ENCODE results near the gene OPRL1.
A peak's percentile ranks its signal among the peaks of the same experiment; 100 is the strongest.

The OPRL1 gene

DNA sequence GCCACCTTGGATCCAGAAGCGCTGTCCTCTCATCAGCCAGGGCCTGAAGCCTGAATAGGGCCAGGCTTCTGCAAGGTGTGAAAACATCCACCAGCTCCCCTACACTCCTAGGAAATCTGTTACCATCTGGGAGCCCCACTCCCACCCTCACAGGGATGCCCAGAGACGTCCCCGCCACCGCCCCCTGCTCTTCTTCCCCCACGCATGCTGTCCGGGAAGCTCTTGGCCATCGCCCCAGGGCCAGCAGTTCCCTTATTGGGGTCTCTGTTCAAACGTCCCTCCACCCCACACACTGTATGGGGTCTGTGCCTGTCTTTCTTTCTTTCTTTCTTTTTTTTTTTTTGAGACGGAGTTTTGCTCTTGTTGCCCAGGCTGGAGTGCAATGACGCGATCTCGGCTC lies 4.3 kb upstream of the OPRL1 start:
- Histone ChIP-seq H3K36me3 (ENCODE audit: control insufficient read depth in 2 of 2, insufficient read depth in 2 of 2, low read length in 2 of 2) (peaks cover 0 to 2% of the 10 kb centered on the region in 2 donors), H3K27me3 (ENCODE audit: control insufficient read depth in 1 of 2, insufficient read depth in 2 of 2, low read length in 2 of 2) (no peaks in the 10 kb centered on the region), H3K27ac (ENCODE audit: low read length) (no peak overlapping the region), H3K9me3 (ENCODE audit: control insufficient read depth in 2 of 2, low read length in 2 of 2) (no peaks in the 10 kb centered on the region), H3K4me1 (ENCODE audit: control insufficient read depth, insufficient read depth, low read length) (peaks cover 17% of the 10 kb centered on the region), H3K4me3 (ENCODE audit: low read length in 2 of 2) (no peak overlapping the region), H3K9ac (ENCODE audit: low read length in 2 of 2) (no peak overlapping the region)

DNA sequence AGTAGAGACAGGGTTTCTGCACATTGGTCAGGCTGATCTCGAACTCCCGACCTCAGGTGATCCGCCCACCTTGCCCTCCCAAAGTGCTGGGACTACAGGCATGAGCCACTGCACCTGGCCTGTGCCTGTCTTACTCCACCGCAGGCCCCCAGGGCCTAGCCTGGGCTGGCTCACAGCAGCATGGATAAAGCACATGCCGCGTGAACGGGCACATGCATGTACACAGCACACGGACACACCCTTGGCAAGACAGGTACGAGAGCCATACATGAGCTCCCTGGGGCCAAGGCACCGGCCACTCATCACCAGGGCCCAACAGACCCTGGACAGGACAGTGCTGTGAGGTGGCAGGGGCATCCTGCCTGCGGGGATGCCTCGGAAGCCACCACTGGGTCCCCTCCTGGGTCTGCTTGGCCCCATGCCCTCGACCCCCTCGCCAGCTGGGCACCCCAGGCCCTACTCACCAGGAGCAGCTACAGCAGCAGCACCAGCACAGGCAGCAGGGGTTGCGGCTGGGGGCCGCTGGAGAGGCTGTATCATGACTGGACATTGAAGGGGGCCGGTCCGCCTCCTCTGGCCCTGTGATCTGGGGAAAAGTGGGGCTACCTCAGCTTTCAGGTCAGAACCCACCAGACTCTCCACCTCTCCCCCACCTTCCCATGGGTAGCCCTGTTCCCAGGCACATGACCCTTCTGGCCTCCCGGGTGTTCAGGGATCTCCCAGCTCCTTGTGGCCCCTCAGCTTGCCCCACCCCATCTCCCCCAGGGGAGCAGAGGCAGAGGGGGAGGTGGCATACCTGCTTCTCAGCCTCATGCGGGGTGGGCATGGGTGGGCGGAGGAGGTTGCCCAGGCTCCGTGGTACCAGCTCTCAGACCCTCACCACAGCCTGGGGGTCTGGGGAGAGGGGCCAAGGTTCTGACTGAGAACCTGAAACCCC lies 3.6 kb upstream of the OPRL1 start:
- H3K27me3 ChIP-seq (ENCODE audit: control insufficient read depth in 1 of 2, insufficient read depth in 2 of 2, low read length in 2 of 2): no peaks in the 10 kb centered on the region
- peaks cover 0 to 2% of the 10 kb centered on the region in 2 donors for H3K36me3 ChIP-seq (ENCODE audit: control insufficient read depth in 2 of 2, insufficient read depth in 2 of 2, low read length in 2 of 2)
- H3K4me1 ChIP-seq (ENCODE audit: control insufficient read depth, insufficient read depth, low read length): peaks cover 17% of the 10 kb centered on the region
- H3K4me3 ChIP-seq (ENCODE audit: low read length in 2 of 2): no peak overlapping the region
- H3K27ac ChIP-seq (ENCODE audit: low read length): no peak overlapping the region
- H3K9me3 ChIP-seq (ENCODE audit: control insufficient read depth in 2 of 2, low read length in 2 of 2): no peaks in the 10 kb centered on the region
- no peak overlapping the region for H3K9ac ChIP-seq (ENCODE audit: low read length in 2 of 2)

DNA sequence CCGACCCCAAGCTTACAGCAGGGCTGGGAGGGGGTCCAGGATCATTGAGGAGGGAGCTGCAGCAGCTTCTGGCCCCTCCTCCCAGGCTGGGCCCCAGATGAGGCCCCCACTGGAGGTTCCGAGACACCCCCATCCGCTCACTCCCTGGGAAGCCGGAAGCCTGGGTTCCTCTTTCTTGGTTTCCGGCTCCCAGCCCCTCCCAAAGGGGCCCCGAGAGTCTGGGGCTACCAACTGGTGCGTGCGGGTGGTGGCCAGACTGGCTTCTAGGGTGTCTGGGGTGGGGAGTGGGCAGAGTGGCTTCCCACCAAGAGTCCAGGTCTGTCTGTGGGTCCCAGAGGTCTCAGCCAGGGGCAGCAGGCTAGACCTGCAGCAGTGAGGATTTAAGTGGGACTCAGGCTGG lies 2.8 kb upstream of the OPRL1 start:
- H3K4me1 ChIP-seq (ENCODE audit: control insufficient read depth, insufficient read depth, low read length): peaks cover 19% of the 10 kb centered on the region
- peaks cover 0 to 2% of the 10 kb centered on the region in 2 donors for H3K36me3 ChIP-seq (ENCODE audit: control insufficient read depth in 2 of 2, insufficient read depth in 2 of 2, low read length in 2 of 2)
- H3K27ac ChIP-seq (ENCODE audit: low read length): no peak overlapping the region
- H3K27me3 ChIP-seq (ENCODE audit: control insufficient read depth in 1 of 2, insufficient read depth in 2 of 2, low read length in 2 of 2): no peaks in the 10 kb centered on the region
- no peak overlapping the region for H3K4me3 ChIP-seq (ENCODE audit: low read length in 2 of 2)
- no peaks in the 10 kb centered on the region for H3K9me3 ChIP-seq (ENCODE audit: control insufficient read depth in 2 of 2, low read length in 2 of 2)
- no peak overlapping the region for H3K9ac ChIP-seq (ENCODE audit: low read length in 2 of 2)

DNA sequence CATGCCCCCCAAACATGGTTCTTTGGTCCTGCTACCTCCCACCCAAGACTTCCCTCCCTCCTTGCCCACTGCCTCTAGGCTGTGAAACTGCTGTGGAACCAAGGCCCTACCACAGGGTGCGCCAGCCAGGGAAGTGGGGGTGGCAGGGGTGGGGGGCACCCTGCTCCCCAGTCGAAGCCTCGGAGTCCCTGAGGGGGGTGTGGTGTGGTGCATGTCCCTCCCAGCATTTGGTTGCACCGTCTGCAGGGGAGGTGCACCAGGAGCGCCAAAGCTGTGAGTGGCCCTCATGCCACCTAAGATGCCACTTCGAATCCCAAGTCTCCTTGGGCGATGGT lies 2.4 kb upstream of the OPRL1 start:
- no peak overlapping the region for H3K27ac ChIP-seq (ENCODE audit: low read length)
- peak overlapping the region in 1 of 2 donors; percentile 74 for H3K4me3 ChIP-seq (ENCODE audit: low read length in 2 of 2)
- peaks cover 19% of the 10 kb centered on the region for H3K4me1 ChIP-seq (ENCODE audit: control insufficient read depth, insufficient read depth, low read length)

DNA sequence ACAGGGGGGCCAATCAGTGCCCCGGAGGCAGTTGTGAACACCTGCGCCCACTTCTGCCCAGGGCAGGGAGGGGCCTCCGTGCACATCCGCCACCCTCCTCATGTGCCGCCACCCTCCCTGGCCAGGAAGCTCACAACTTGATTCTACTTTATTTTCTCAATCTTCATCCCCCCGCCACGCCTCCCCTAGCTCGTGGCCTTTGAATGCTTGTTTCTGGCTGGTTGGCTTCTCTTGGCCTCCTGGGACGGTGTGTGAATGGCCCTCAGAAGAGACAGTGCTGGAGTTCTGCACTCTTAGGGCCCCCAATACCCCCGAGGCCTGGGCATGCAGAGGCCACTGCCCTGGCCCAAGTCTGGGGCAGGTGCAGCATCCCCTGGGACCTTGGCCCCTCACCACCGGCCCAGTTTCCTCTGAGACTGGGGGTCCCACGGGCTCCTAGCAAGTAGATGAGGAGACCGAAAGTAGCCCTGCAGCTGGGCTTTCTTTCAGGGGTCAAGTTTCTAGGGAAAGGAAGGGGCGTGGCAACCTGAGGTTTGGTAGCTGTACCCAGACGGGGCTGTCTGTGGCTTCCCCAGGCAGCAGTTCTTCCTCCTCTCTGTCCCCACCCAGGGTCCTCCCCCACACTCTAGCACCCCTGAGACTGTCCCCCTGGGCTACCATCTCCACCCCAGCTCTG lies 1.9 kb upstream of the OPRL1 start:
- Histone ChIP-seq H3K4me1 (ENCODE audit: control insufficient read depth, insufficient read depth, low read length) (peaks cover 23% of the 10 kb centered on the region), H3K9me3 (ENCODE audit: control insufficient read depth in 2 of 2, low read length in 2 of 2) (no peaks in the 10 kb centered on the region), H3K36me3 (ENCODE audit: control insufficient read depth in 2 of 2, insufficient read depth in 2 of 2, low read length in 2 of 2) (no peaks in the 10 kb centered on the region), H3K4me3 (ENCODE audit: low read length in 2 of 2) (peak overlapping the region in 1 of 2 donors; percentile 74), H3K27ac (ENCODE audit: low read length) (no peak overlapping the region), H3K9ac (ENCODE audit: low read length in 2 of 2) (no peak overlapping the region), H3K27me3 (ENCODE audit: control insufficient read depth in 1 of 2, insufficient read depth in 2 of 2, low read length in 2 of 2) (peaks cover 3 to 5% of the 10 kb centered on the region in 2 donors)

More for the DNA sequence above, 2.4 kb upstream of the OPRL1 start:
- H3K27me3 ChIP-seq (ENCODE audit: control insufficient read depth in 1 of 2, insufficient read depth in 2 of 2, low read length in 2 of 2): peaks cover 0 to 4% of the 10 kb centered on the region in 2 donors
- peaks cover 0 to under 1% of the 10 kb centered on the region in 2 donors for H3K36me3 ChIP-seq (ENCODE audit: control insufficient read depth in 2 of 2, insufficient read depth in 2 of 2, low read length in 2 of 2)
- no peaks in the 10 kb centered on the region for H3K9me3 ChIP-seq (ENCODE audit: control insufficient read depth in 2 of 2, low read length in 2 of 2)
- no peak overlapping the region for H3K9ac ChIP-seq (ENCODE audit: low read length in 2 of 2)

DNA sequence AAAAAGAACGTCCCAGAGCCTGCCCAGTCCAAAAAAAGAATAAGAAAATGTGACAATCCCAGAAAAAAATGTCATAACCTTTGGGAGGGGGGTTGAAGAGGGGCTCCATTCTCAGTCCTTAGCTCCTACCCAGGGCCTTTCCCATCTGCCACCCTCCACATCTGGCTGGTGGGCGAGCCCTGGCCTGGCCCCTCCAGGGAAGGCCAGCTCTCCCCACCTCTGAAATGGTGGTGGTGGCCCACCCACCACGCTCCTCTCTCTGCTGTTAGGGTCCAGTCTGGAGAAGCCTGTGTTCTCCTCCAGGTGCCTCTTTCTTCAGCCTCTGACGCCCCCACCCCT lies 979 bp upstream of the OPRL1 start:
- Histone ChIP-seq H3K36me3 (ENCODE audit: control insufficient read depth in 2 of 2, insufficient read depth in 2 of 2, low read length in 2 of 2) (no peaks in the 10 kb centered on the region), H3K27ac (ENCODE audit: low read length) (no peak overlapping the region), H3K9me3 (ENCODE audit: control insufficient read depth in 2 of 2, low read length in 2 of 2) (no peaks in the 10 kb centered on the region), H3K4me1 (ENCODE audit: control insufficient read depth, insufficient read depth, low read length) (peaks cover 30% of the 10 kb centered on the region), H3K27me3 (ENCODE audit: control insufficient read depth in 1 of 2, insufficient read depth in 2 of 2, low read length in 2 of 2) (peaks cover 3 to 11% of the 10 kb centered on the region in 2 donors), H3K4me3 (ENCODE audit: low read length in 2 of 2) (peak overlapping the region; percentile 69 to 74), H3K9ac (ENCODE audit: low read length in 2 of 2) (peak overlapping the region; percentile 42 to 71)

DNA sequence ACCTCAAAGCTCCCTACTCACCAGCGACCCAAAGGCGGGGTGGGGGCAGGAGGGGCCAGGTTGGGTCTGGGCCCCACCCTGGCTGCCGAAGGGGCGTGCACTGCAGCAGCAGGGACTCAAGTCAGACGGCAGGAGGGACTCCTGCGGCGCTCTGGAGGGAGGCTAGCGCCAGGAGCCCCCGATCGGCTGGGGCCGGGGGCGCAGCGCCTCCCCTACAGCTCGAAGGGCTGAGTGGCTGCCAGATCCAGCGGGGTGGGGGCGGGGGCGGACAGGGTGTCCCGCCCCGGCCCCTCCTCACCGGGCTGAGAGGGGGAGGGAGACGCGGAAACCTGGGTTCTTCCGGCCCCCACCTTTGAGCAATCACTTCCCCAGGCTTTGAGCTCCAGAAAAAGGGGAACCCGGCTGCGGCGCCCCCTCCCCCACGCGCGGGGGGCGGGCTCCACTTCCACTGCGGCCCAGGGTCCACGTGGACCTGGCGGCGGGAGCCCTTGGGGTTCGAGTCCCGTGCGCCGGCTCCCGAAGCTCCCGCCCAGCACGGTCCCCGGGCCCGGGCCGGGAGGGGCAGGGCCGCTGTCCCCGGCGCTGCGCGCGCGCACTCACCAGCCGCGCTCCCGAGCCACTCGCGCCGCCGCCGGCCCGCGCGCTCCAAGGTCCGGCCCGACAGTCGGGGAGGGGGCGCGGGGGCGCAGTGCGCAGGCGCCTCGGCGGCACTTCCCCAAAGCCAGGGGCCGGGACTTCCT lies 439 bp upstream of the OPRL1 start, which contains the start of gene RGS19:
Gene RGS19 (minus strand): TSS at position 246 of the 740 bp plus-strand sequence. CDS start 2,632 bp downstream, outside the sequence.
- peak within 1 kb of the TSS; percentile 42 to 71 for H3K9ac ChIP-seq (ENCODE audit: low read length in 2 of 2)
- H3K9me3 ChIP-seq (ENCODE audit: control insufficient read depth in 2 of 2, low read length in 2 of 2): no peaks in the 10 kb centered on the region
- no peaks in the 10 kb centered on the region for H3K36me3 ChIP-seq (ENCODE audit: control insufficient read depth in 2 of 2, insufficient read depth in 2 of 2, low read length in 2 of 2)
- H3K27ac ChIP-seq (ENCODE audit: low read length): no peak within 1 kb of the TSS
- peak within 1 kb of the TSS; percentile 69 to 74 for H3K4me3 ChIP-seq (ENCODE audit: low read length in 2 of 2)
- H3K27me3 ChIP-seq (ENCODE audit: control insufficient read depth in 1 of 2, insufficient read depth in 2 of 2, low read length in 2 of 2): peaks cover 6 to 16% of the 10 kb centered on the region in 2 donors
- H3K4me1 ChIP-seq (ENCODE audit: control insufficient read depth, insufficient read depth, low read length): peaks cover 35% of the 10 kb centered on the region

DNA sequence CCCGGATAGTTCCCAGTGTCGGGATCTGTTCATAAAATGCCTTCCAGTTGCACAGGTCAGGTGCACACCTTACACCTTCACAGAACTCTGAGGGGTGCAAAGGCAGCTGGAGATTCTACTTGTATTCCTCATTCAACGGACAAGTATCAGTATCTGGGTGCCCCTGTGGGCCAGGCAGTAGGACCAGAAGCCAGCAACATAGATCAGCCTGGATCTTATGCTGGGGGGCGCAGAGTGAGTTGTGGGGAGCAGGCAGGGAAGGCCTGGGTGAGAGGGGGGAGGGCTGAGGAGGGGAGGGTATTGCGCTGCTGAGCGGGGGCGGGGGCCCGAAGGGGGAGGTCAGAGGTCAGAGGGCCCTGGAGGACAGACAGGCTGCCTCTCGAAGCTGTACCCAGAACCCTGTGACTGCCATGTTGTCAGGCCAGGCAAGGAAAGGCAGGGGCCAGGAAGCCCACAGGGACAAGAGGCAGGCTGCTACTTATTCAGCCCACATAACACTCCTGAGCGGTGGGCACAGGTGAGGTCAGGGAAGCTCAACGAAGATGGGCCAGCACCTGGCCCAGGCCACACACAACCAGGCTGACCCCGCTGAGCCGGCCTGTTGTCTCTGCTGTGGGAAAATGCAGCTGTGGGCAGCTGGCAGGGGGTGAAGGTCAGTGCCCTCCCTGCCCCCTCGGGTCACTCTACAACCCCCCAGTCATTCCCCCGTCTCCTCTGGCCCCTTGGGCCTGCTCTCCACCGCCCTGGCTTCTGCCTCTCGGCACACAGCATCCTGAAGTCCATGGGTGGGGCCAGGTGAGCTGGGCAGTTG lies 1.1 kb downstream of the OPRL1 start:
- Histone ChIP-seq H3K27me3 (ENCODE audit: control insufficient read depth in 1 of 2, insufficient read depth in 2 of 2, low read length in 2 of 2) (peaks cover 18 to 29% of the 10 kb centered on the region in 2 donors), H3K27ac (ENCODE audit: low read length) (no peak overlapping the region), H3K4me1 (ENCODE audit: control insufficient read depth, insufficient read depth, low read length) (peaks cover 37% of the 10 kb centered on the region), H3K36me3 (ENCODE audit: control insufficient read depth in 2 of 2, insufficient read depth in 2 of 2, low read length in 2 of 2) (no peaks in the 10 kb centered on the region), H3K4me3 (ENCODE audit: low read length in 2 of 2) (peak overlapping the region in 1 of 2 donors; percentile 74), H3K9ac (ENCODE audit: low read length in 2 of 2) (no peak overlapping the region), H3K9me3 (ENCODE audit: control insufficient read depth in 2 of 2, low read length in 2 of 2) (no peaks in the 10 kb centered on the region)

DNA sequence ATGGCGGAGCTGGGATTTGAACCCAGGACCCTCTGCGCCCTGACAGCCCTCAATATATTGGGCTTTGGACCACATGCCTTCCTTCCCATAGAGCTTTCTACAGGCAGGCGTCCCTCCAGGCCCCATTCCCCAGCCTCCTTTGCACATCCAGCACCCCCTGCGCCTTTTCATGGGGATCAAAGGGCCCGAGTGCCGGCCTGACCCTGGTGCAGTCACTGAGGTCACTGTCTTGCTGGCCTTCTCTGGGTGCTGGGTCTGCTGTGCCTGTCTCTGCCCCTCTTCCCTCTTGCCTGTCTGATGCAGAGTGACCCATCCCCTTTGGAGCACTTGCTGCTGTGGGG lies 1.7 kb downstream of the OPRL1 start:
- H3K27ac ChIP-seq (ENCODE audit: low read length): no peak overlapping the region
- no peak overlapping the region for H3K4me3 ChIP-seq (ENCODE audit: low read length in 2 of 2)
- H3K4me1 ChIP-seq (ENCODE audit: control insufficient read depth, insufficient read depth, low read length): peaks cover 37% of the 10 kb centered on the region
- H3K27me3 ChIP-seq (ENCODE audit: control insufficient read depth in 1 of 2, insufficient read depth in 2 of 2, low read length in 2 of 2): peaks cover 18 to 30% of the 10 kb centered on the region in 2 donors
- H3K36me3 ChIP-seq (ENCODE audit: control insufficient read depth in 2 of 2, insufficient read depth in 2 of 2, low read length in 2 of 2): no peaks in the 10 kb centered on the region
- H3K9me3 ChIP-seq (ENCODE audit: control insufficient read depth in 2 of 2, low read length in 2 of 2): no peaks in the 10 kb centered on the region
- H3K9ac ChIP-seq (ENCODE audit: low read length in 2 of 2): no peak overlapping the region

DNA sequence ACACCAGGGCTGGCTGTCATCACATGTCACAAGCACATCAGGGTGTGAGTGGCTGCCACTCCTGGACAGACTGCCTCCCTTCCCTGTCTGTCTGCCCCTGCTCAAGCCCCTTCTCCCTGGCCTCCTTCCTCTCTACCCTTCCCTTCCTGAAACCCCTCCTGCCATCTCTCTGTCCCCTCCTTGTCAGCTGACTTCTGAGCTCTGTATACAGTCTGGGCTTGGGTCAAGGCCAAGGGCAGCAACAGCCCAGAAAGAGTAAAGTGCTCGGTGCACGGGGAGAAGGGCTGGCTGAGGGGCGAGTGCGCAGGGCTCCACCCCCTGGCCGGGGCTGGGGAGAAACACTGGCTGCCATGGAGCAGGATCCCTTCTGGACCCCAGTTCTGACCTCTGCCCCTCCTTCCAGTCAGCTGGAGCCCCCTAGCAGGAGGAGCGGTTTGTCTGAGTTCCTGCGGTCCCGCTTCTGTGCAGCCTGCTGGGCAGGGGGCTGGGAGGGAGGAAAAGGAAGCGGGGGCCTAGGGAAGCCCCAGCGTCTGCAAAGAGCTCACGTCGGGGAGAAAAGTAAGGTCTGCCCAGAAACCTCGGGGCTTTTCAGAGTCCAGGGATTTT lies 2.3 kb downstream of the OPRL1 start:
- Histone ChIP-seq H3K36me3 (ENCODE audit: control insufficient read depth in 2 of 2, insufficient read depth in 2 of 2, low read length in 2 of 2) (no peaks in the 10 kb centered on the region), H3K27me3 (ENCODE audit: control insufficient read depth in 1 of 2, insufficient read depth in 2 of 2, low read length in 2 of 2) (peaks cover 18 to 30% of the 10 kb centered on the region in 2 donors), H3K27ac (ENCODE audit: low read length) (no peak overlapping the region), H3K9me3 (ENCODE audit: control insufficient read depth in 2 of 2, low read length in 2 of 2) (no peaks in the 10 kb centered on the region), H3K4me1 (ENCODE audit: control insufficient read depth, insufficient read depth, low read length) (peaks cover 34% of the 10 kb centered on the region), H3K4me3 (ENCODE audit: low read length in 2 of 2) (no peak overlapping the region), H3K9ac (ENCODE audit: low read length in 2 of 2) (no peak overlapping the region)
